ENCODE data around the gene SMC2. TPM values are rescaled to one million over a fixed set of nuclear protein-coding genes. Genes with fewer than 3 reads are reported as not detected.

The SMC2 gene
- total RNA-seq, 1 donor from 2014 or later: 7.2 TPM

GRCh38 chr9:104104360-104104759 lies 10.3 kb downstream of the SMC2 start:
- DNase-seq (ENCODE audit: low spot score): no peak

- no peak for DNase-seq (ENCODE audit: low spot score)
Measured at GRCh38 chr9:104107799-104108198, 13.7 kb downstream of the SMC2 start.

GRCh38 chr9:104108315-104108714 lies 14.2 kb downstream of the SMC2 start:
- DNase-seq (ENCODE audit: low spot score): no peak

GRCh38 chr9:104110509-104110908 lies 16.4 kb downstream of the SMC2 start:
- no peak for DNase-seq (ENCODE audit: low spot score)

- DNase-seq (ENCODE audit: low spot score): no peak
Measured at GRCh38 chr9:104118916-104119315, 24.8 kb downstream of the SMC2 start.

GRCh38 chr9:104121022-104121421 lies 26.9 kb downstream of the SMC2 start:
- no peak for DNase-seq (ENCODE audit: low spot score)

- no peak for DNase-seq (ENCODE audit: low spot score)
Measured at GRCh38 chr9:104138243-104138868, 44.2 kb downstream of the SMC2 start.

GRCh38 chr9:104142799-104143549 lies 48.9 kb downstream of the SMC2 start:
- DNase-seq (ENCODE audit: low spot score): no peak

GRCh38 chr9:104143550-104143910 lies 49.4 kb downstream of the SMC2 start:
- no peak for DNase-seq (ENCODE audit: low spot score)

- no peak for DNase-seq (ENCODE audit: low spot score)
Measured at GRCh38 chr9:104144336-104144735, 50.2 kb downstream of the SMC2 start.

GRCh38 chr9:104173067-104173466 lies 79.0 kb downstream of the SMC2 start:
- no peak for DNase-seq (ENCODE audit: low spot score)

GRCh38 chr9:104177003-104177611 lies 83.0 kb downstream of the SMC2 start:
- DNase-seq (ENCODE audit: low spot score): no peak

GRCh38 chr9:104177676-104178075 lies 83.6 kb downstream of the SMC2 start:
- no peak for DNase-seq (ENCODE audit: low spot score)
